PC-3 (cell line): ENCODE data around the gene ATPAF1.

Experiments used
- CTCF ChIP-seq: fragments of 300-600 bp; sonication (generic); conservative IDR thresholded peaks from 2 replicates; pipeline ENCODE4 v1.5.1; 2017; ENCODE audit warnings: antibody characterized with exemption, low read depth, mild to moderate bottlenecking, low read length
- EZH2 ChIP-seq: fragments of 300-600 bp; sonication (generic); IDR thresholded peaks from one replicate; pipeline ENCODE4 v1.6.1; 2017; ENCODE audit warnings: antibody characterized with exemption, mild to moderate bottlenecking, low read length; ENCODE audit not compliant: unreplicated experiment

- TF ChIP-seq CTCF, result no peak
- no peak for TF ChIP-seq EZH2
These were observed 49.3 kb downstream of the ATPAF1 start for GRCh38 chr1:46618754-46619415.
